Body of pancreas (tissue), 4 donors: ENCODE measurements around the gene NRIP2.

Experiments used
- POLR2A ChIP-seq, 3 donors: fragments of 450-650 bp; IDR thresholded peaks; one replicate each; pipeline ENCODE4 v1.6.1; 2016; ENCODE audit warnings: antibody characterized with exemption in 3 of 3, mild to moderate bottlenecking in 2 of 3
- TF ChIP-seq, protein P1 (sequence below), 7 experiments: fragments of 450-650 bp in 4 of 7; fragments of 200-600 bp in 3 of 7; sonication (generic) in 3 of 7; IDR thresholded peaks; one replicate each; pipeline ENCODE4 v1.5.1; 2016 to 2019; ENCODE audit warnings: antibody characterized with exemption in 7 of 7

DNA sequence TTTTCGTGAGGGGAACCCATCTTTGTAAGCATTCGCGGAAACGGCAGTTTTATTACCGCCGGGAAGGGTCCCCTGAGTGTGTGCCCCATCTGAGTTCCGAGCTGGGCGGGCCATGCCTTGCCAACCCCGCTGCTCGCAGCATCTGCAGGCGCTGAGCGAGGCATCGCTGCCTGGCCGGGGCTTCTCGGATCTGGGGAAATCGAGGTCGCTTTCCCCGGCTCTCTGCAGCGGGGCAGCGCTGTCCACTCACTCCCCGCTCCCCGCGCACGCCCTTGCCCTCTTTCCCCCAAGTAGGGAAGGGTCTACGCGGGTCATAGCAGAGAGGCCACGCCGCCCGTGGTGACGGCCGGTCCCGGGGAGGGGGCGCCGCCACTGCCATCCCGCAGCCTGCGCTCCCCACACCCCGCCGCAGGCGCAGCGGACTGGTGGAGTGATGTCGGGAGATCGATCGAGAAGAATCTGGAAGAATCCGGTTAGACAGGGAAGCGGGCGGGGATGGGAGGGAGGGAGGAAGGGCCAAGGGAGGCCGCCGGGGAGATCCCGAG, 40.6 kb downstream of the NRIP2 start:
- TF ChIP-seq, protein P1, sequence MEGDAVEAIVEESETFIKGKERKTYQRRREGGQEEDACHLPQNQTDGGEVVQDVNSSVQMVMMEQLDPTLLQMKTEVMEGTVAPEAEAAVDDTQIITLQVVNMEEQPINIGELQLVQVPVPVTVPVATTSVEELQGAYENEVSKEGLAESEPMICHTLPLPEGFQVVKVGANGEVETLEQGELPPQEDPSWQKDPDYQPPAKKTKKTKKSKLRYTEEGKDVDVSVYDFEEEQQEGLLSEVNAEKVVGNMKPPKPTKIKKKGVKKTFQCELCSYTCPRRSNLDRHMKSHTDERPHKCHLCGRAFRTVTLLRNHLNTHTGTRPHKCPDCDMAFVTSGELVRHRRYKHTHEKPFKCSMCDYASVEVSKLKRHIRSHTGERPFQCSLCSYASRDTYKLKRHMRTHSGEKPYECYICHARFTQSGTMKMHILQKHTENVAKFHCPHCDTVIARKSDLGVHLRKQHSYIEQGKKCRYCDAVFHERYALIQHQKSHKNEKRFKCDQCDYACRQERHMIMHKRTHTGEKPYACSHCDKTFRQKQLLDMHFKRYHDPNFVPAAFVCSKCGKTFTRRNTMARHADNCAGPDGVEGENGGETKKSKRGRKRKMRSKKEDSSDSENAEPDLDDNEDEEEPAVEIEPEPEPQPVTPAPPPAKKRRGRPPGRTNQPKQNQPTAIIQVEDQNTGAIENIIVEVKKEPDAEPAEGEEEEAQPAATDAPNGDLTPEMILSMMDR (IDR thresholded peaks at IDR 0.05) = no peak
- no peak for TF ChIP-seq POLR2A (IDR thresholded peaks at IDR 0.05)
